GM21723 (cell line): ENCODE measurements around the gene NR4A3.

Experiments
- ATAC-seq: cut with Tn5 transposase; IDR thresholded peaks from one replicate; pipeline ENCODE4 v1.9.1; 2021; ENCODE audit warnings: mild to moderate bottlenecking, moderate library complexity; ENCODE audit not compliant: unreplicated experiment

The NR4A3 gene

DNA sequence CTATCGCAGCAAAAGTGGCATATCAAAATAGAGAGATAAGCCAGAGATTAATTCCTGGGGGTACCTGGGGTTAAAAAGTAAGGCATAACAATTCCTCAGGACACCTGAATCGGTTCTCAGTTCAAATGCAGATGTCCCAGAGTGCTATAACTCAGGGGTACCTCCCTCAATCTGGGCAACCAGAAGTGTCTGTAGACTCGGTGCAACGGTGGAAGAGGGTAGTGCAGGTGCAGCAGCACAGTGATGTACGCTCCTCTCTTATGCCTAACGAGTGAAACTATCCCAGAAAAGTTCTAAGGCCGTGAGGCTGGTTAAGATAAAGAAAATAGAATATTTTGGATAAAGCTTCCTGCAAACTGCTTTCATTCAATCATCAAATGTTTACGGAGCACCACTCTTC lies 7.9 kb upstream of the NR4A3 start:
- no peak for ATAC-seq

DNA sequence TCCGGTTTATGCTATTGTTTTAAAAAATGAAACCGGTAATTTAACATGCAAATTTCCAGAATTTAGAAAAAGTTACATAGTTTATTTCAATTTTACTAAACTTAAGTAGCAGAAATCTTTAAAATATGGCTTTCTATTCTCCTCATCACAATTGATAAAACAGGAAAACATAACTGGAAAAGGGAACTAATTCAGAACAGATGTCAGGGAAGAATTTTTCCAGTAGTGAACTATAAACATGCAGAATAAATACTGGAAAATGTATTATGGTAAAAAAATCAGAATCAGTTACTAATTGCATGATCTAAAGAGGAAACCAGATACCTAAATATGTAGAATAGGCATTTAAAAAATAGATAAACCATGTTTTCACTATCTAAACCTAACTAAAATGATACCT lies 7.3 kb upstream of the NR4A3 start:
- no peak for ATAC-seq

DNA sequence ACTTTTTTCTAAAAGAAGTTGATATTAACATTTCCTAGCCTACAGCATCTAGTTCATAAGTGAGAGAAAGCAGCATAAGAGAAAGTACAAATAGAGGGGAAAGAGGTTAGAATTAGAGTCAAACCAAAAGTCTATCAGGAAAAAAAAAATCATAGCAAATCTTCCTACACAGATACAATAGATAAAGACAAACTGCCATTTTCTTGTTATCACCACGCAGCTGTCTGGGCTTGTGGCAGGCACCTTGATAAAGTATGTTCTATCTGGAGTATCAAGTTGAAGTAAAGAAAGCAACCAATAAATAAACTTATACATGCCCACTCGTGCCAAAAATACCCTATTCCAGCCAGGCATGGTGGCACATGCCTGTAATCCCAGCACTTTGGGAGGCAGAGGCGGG lies 5.3 kb upstream of the NR4A3 start:
- no peak for ATAC-seq

DNA sequence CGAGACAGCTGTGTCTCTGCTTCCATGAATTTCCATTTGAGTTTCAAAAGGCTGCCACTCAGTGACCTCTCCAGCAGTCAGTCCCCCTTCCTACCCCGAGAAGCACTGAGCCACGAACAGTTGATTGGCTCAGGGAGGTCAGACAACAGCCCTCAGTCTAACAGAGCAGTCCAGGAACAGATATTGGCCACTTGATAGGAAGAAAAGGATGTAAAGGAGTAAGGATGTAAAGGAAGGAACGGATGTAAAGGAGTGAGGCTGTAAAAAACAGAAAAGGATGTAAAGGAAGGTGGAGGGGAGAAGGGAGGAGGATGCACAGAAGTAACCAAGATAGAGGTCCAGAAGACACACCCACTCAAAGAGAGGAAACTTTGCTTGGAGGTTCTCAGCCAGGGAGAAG lies 3.2 kb upstream of the NR4A3 start:
- ATAC-seq: no peak

DNA sequence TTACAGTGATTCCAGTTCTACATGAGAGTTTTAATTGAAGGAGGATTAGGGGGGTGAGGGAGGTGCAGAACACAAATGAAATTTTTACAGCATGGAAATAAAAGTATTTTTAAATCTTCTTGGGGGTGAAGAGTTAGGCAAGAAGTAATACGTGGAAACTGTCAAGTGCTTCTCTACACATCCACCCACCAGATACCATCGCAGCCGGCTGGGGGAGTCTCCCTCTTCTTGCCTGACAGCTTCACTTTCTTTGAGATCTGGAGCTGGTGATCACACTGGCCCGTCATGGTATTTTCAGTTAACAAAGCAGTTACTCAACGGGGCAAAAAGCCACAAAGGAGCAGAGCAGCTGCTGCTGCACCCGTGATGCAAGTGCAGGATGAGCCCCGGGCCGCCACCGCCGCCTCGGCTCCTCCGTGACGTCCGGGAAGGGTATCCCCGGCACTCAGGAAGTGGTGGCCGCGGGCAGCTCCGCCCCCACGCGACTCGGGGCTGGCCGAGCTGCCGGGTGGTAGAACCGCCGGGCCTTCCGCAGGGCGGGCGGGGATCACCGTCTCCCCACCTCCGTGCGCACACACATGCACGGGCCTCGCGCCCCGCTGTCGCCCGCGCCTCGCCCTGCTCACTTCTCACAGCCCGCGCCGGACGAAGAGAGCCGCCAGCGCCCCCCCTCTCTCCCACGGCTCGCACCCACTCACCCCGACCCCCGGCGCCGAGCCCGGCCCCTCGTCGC lies 2.4 kb upstream of the NR4A3 start:
- peak; percentile 57 for ATAC-seq

DNA sequence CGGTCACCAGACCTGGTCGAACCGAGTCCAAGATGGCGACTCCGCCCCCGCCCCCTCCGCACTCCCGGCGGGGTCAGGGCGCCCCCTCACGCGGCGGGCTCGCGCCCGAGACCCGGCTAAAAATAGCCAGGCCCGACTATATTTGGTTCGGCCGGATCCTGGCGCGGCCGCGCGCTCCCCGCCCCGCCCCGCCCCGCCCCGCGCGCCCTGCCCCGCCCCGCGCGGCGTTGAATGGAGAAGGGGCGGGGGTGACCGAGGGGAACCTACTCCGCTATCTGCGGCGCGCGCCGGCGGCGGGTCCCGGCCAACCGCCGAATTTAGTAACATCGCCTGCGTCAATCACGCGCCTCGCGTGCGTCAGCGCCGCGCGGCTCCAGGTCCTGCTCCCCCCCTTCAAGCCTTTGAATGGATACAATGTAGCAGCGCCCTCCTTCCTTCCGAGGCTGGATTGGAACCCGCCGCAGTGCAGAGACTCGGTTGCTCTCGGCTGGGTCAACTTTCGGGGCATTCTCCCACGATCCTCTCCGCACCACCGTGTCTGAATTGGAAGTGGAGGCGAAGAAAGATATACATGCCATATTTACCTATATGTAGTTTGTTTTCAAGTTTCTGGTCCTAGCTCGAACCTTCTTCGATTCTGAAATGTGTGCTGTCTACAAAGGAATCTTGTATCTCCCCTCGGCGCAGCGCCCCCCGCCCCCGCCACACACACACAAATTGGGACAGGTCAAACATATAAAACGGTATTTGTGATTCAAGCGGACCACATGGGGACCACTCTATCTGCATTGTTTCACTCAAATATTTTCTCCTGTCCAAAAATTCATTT lies 1.6 kb upstream of the NR4A3 start:
- peak; percentile 43 for ATAC-seq

DNA sequence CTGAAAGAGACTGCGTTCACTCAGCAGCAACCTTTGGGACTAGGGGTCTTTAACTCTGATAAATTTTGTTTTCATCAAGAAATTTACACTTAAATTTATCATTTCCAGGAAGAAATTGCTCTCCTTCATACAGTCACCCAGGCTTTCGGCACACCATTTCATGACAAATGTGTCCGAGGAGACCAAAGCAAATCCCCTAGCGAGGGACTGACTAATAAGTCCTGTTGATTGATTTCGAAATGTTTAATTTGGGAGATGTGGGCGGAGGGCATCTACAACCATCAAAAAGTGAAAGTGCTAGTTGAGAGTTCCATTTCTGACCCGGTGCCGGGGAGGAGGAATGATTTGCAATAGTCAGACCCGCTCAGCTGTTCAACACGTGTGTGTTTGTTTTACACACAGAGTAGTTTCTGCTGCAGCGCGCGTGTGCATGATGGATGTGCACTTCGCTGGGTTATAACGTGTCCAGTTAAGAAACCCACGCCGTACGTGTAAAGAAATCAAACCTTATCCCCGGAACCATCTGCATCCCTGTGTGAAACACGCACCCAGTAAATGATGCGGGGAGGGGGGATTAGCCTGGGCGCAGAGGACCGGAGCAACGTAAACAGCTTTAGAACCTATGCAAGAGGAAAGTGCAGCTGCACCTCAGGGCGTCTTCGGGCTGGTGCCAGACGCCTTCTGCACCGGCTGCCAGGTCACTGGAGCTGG lies 845 bp upstream of the NR4A3 start:
- no peak for ATAC-seq

DNA sequence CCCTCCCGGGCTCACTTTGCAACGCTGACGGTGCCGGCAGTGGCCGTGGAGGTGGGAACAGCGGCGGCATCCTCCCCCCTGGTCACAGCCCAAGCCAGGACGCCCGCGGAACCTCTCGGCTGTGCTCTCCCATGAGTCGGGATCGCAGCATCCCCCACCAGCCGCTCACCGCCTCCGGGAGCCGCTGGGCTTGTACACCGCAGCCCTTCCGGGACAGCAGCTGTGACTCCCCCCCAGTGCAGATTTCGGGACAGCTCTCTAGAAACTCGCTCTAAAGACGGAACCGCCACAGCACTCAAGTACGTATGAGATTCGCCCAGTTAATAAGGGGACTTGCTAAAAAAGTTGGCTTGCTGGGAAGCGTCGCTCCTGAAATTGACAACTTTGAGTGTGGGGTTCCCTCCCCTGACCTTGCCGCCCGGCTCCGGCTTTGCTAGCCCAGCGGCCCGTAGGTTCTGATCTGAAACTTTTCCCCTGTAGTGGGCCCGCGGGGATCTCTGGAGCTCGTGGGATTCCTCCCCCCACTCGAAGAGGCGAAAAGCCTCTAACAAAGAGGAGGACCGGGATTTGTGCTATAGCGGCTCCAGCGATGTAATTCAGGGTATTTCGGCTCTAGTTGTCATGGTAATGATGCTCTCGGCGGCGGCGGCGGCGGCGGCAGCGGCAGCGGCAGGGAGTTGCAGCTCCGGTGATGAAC lies 572 bp downstream of the NR4A3 start:
- no peak for ATAC-seq

DNA sequence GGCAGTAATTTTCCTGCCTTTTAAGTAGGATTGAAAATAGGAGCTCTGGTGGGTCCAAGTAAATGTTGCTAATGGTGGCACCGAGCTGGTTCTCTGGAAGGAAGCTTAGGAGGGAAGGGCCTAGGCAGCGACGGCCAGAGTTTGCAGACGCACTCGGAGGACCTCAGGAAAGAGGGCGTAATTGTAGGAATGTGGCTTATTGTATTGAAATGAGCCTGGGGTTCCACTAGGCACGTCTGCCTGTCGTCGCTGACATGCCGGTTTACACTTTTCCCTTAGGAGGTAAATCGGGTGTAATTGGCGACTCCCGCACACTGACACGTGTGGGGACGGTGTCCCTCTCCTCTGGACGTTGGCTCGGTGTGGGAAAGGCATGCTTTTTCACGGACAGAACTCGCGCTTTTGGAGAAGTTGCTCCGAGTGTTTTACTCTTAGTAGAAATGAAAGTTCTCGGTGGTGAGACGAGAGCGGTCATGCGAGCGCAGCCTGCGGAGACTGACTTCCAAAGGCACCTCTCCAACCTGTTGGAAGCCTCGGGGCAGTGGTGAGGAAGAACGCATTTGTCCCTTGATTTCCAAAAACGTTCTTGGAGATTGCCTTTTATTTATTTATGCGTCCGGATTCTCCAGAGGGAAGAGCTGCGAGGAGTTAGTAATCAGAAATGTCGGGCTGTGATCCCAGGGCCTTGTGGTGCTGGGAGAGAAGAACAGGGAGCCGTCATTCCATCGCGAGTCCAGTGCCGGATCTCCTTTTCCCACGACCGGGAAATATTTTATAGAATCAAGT lies 1.3 kb downstream of the NR4A3 start:
- ATAC-seq: no peak

DNA sequence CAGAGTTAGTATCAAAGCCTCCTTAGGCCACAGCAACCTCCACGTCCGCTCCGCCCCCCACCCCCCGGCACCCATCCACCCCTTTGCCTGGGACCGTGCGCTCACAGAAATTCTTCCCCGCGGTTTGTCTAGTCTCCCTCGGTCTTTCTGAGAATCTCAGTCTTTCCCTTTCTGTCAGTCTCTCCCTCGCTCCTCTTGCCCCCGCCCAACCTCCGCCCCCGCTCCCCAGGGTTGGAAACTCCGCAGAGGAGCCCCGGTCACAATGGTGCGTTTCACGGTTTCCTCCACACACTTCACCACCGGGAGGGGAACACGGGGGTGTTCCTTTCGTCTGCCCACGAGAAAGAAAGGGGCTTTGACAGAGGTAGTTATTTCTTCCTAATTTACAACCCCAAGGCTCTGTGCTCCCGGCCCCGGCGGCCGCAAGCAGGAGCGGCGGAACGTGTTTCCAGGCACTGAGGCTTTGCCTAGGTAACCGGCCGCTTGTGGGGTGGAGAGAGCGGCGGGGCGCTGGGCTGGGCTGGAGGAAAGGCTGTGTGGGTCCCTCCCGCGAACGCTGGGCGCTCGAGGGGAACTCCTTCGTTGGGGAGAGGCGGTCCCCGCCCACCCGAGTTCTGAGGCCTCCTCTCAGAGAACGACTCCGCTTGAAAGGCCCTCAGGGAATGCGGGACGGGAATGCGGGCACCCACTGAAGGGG lies 2.1 kb downstream of the NR4A3 start:
- ATAC-seq: no peak

DNA sequence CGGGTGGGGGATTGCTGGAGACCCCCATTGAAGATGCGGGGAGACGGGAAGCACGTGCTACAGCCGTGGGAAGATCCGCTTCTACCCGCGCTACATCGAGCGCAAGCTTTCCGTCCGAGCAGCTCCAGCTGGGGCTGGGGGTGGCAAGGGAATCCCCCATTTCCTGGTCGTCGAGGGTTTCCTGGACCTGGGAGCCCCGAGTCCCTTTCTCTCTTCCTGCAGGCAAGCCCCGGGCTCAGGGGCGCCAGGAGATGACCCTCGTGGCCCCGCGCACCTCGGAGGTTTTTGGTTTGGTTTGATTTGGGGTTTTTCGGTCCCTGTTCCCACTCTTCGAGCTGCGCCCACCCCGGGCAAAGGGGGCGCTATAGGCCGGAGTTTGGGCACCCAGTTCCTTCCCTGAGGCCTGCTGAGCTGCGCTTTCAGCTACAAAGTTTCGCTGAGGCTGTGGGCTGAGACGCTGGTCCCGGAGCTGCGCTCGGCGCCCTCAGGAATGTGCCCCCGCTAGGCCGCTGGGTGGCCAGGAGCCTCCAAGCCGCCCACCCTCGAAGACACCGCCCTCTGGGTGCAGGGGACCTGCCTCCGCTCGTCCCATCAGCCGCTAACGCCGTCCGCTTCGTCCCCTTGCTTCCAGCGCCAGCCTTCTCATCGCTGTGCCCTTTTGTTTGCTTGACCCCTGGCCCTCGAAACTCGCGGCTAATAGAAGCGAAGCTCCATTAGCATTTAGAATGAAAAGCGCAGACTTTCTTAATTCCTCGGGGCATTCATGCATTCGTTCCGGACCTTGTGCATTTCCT lies 2.9 kb downstream of the NR4A3 start:
- ATAC-seq: peak; percentile 12

DNA sequence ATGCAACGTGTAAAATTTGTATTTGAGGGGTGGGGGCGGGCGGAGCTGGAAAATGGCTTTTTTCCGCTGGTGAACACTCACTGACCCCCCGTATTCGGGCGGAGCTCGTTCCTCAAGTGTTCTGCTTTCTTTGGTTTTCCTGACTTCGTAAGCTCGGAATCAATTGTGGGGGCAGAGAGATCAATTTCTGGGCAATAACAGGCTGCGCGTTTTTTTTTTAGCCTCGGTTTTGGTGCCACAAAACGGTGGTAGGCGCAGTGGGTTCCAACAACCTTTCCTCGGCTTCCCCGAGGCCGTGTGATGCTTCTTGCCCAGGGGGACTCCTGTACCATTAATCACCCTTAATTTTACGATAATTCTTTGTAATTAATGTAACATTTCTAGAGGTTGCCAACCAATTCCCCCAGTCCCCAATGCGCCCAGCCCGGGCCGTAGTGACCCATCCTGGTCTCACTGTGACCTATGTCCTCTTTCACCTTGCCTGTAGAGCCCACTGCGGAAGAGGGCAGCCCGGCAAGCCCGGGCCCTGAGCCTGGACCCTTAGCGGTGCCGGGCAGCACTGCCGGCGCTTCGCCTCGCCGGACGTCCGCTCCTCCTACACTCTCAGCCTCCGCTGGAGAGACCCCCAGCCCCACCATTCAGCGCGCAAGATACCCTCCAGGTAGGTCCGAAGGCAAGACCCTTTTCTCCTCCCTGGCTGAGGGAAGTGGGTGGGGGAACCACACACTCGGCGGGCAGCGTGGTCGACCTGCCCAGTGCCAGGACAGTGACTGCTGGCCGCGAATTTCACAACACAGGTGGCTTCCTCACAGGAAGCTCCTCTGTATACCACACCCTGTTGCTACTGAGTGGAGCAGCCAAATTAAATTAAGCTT lies 3.7 kb downstream of the NR4A3 start:
- no peak for ATAC-seq

DNA sequence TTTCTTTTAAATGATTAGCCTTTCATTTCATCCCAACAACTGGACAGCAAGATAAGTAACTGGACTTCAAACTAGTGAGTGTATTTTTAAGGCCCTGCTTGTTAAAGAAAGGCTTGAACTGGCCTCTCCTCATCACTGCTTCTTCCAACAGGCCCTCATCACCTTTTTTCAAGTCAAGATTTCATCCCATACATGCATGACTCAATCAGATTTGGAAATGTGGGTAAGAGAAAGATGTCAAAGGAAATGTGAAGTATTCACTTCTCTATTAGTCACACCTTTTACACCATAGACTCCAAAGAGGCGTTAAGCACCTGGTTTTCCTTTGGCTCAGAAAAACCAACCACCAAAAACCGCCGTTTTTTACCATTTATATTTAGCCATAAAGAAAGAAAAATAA lies 4.9 kb downstream of the NR4A3 start:
- ATAC-seq: no peak

DNA sequence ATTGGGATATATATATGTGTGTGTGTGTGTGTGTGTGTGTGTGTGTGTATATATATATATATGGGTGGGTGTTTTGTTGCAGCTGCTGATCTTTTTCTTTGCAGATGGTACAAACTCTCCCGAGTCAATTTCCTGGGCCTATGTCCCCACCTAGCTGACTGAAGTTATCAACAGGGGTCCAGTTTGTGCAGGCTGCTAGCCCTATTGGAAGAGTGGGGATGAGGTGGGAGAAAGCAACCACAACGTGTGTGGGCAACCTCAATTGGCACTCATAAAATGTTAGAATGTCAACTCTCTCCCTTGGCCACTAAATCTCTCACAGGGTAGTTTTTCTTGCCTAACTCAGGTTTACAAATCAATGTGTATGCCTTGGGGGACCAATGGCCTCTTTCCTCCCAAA lies 5.6 kb downstream of the NR4A3 start:
- no peak for ATAC-seq

DNA sequence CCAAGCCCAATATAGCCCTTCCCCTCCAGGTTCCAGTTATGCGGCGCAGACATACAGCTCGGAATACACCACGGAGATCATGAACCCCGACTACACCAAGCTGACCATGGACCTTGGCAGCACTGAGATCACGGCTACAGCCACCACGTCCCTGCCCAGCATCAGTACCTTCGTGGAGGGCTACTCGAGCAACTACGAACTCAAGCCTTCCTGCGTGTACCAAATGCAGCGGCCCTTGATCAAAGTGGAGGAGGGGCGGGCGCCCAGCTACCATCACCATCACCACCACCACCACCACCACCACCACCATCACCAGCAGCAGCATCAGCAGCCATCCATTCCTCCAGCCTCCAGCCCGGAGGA lies 6.3 kb downstream of the NR4A3 start:
- ATAC-seq: no peak

DNA sequence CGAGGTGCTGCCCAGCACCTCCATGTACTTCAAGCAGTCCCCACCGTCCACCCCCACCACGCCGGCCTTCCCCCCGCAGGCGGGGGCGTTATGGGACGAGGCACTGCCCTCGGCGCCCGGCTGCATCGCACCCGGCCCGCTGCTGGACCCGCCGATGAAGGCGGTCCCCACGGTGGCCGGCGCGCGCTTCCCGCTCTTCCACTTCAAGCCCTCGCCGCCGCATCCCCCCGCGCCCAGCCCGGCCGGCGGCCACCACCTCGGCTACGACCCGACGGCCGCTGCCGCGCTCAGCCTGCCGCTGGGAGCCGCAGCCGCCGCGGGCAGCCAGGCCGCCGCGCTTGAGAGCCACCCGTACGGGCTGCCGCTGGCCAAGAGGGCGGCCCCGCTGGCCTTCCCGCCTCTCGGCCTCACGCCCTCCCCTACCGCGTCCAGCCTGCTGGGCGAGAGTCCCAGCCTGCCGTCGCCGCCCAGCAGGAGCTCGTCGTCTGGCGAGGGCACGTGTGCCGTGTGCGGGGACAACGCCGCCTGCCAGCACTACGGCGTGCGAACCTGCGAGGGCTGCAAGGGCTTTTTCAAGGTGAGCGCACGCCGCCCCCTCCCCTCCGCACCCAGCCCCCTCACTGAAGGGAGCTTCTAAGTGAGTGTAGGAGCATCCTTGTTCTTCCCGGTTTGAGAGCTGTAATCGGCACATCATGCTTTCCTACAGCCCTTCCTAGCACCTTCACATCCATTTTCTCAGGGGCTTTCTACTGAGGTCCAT lies 6.9 kb downstream of the NR4A3 start:
- ATAC-seq: no peak

DNA sequence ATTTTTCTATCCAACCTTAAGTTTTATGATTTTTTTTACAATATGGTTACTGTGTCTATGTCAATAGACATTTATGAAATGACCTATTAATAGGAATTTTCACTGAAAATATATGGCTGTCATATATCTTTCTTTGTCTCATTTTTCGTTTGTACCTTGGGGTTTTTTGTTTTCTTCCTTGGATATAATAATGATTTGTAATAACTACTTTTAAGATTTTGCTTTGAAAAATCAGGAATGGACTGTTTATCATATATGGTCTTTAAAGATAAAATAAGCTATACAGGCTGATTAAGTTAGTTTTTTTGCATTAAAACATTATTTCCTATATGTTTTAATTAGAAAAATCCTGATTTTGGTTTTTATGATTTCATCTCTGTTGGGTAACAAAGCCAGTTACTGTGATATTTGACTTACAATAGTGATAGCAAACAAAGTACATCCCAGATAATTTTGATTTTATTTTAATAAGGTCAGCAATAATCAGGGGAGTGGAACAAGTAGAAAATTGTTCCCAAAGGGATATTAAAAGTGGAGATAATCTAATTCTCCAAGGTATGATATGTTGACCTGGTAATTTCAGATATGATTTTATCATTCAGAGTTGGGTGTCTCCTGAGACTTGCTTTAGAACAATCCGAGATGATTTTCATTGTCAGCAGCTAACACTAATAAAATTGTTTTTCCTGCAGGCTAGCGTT lies 10.3 kb downstream of the NR4A3 start:
- no peak for ATAC-seq
